HG02571 (cell line): ENCODE results near the gene GIMD1.
A peak's percentile ranks its signal among the peaks of the same experiment; 100 is the strongest.

Source experiments
- ATAC-seq: cut with Tn5 transposase; IDR thresholded peaks from one replicate; pipeline ENCODE4 v1.9.1; 2021; ENCODE audit warnings: mild to moderate bottlenecking, moderate library complexity; ENCODE audit not compliant: unreplicated experiment

Gene GIMD1

DNA sequence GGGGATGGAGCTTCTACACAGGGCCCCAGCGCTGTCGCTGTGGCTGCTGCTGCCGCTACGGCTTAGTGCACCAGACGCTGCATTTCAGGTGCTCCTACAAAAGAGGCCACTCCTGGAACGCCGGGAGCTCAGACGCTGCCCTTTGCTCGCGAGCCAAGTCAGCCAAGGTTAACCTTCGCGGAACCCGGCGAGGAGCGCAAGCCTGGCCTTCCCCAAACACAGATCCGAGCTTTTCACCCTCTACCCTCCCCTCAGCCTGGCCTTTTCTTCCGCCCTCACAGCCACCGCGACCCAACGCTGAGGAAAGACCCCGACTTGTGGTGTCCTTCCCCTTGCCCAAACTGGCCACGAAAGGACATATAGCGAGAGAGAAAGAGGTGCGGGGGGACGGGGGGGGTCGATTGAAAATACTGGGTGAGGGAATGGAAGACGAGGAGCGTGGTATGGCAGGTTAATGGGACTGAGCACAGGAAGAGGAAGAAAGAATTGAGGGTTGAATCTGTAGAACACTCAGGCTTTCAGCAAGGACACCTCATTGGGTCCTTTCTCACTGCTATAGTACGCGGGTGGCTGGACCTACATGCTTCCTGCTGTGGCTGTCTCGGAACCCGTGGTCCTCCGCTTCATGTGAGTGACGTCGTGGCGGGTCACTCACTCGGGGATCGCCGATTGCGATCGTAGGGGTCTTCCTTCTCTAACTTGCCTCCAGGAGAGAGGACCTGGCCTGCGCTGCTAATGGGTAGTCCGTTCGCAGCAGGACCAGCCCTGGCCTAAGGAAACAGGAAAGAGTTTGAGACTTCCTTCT lies 52.4 kb downstream of the GIMD1 start, which contains the start of the genes AIMP1 and TBCK:
Gene AIMP1, plus strand, starts transcription at position 583 of the 805 bp plus-strand sequence. CDS start 8,460 bp downstream, outside the sequence.
Gene TBCK, minus strand, starts transcription at position 242 of the 805 bp plus-strand sequence. CDS start 7,249 bp downstream, outside the sequence.
- peak; percentile 88 for ATAC-seq

DNA sequence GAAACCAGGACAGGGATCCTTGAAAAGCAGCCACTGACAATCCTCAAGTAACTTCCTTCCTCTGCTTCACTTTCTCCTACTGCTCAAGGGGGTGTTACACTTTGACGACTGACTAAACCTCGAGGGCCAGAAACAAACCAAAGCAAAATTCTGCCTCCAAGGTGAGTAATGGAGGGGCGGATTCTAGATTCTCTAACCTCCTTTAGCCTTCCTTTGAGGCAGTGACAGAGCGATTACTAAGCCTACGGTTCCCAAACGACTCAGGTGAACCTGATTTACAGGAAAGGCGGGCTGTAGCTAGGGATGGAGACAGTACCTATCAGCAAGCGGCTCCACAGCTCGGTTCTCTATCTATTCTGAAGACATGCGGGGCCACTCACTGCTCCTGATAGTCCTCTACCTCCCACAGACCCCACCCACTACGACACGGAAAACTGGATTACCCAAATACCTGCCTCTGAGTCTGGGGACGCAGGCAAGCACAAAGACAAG lies 53.1 kb downstream of the GIMD1 start:
- ATAC-seq, result peak; percentile 23

DNA sequence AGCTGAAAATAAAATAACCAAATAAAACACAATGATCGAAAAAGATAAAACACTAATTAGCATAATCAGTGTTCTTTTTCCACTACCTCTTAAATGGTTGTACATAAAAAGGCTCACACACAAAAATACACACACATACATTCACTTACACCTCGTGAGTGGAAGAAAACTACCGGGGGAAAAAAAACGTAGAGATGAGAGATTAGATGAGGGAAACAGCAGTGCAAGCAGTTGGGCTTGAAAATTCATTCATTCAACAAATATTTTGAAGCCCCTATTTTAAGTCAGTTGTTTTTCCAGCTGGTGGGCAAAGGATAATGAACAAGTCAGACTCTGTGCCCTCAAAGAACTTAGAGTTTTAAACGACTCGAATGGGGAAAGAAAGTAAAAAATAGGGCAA lies 53.6 kb downstream of the GIMD1 start:
- no peak for ATAC-seq

DNA sequence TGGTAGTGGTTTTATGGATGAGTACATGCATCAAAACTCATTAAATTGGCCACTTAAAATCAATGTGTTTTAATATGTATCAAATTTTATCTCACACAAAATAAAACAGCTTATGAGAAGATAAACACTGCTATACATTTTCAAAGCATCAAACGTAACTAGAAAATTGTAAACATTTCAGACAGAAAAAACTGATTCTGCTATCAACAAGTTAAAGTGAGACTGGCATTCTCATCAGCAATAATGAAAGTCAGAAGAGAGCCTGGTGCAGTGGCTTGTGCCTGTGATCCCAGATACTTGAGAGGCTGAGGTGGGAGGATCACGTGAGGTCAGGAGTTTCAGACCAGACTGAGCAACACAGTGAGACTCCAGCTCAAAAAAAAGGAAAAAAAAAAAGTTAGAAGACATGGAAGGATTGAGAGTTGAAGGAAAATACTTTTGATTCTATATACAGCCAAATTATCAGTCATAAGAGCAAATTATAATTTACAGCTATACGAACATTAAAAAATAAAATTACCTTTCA lies 55.5 kb downstream of the GIMD1 start:
- no peak for ATAC-seq

DNA sequence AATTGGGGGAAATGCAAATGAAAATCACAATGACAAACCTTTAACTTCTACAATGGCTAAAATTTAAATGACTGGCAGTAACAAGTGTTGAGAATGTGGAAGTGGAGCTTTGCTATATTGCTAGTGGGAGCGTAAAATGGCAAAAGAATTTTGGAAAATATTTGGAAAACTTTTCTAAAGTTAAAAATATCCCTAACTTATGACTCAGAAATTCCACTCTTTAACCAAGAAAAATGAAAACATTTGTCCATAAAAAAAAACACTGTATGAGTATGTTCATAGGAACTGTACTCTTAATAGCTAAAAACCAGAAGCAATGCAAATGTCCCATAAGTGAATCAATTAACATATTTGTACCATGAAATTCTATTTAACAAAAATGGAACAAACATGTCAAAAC lies 56.2 kb downstream of the GIMD1 start:
- no peak for ATAC-seq
